ENCODE measurements around the gene CFD. TPM values are rescaled to one million over a fixed set of nuclear protein-coding genes. Genes with fewer than 3 reads are reported as not detected.

The CFD gene
- total RNA-seq, 2 experiments from 2014 or later: 2.3 to 2.9 TPM

DNA sequence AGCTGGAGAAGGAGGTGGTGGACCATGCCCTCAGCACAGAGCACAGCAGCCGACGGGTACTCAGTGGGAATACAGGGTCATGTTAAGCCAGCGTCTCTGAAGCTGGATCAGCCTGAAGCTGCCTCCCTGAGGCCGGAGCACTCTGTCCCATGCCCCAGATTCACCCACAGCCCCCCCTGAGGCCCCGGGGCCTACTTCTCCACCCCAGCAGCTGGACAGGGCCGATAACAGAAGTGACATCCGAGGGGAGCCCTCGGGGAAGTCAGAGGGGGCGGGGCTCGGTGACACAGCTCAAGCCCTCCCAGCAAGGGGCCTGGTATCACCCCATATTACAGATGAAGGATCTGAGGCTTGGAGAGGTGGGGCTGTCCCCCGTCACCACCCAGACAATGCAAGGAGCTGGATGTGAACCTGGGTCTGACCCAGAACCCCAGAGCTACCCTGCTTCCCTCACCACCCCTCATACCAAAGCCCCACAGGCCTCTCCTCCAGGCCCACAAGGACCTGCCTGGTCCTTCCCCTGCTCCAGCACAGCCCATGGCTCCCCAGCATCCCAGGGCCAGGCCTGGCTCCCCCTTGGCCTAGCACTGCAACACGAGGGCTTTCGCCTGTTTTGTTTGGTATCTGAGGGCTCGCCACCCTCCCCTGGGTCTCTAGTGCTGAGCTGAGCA is 47.9 kb downstream of the CFD start:
- ATAC-seq (ENCODE audit: poor library complexity) (no peak), DNase-seq (peak in 4 of 14 experiments; percentile 47 to 62 (median 53))
- H3K9me3 ChIP-seq (ENCODE audit: control insufficient read depth in 1 of 2, insufficient read depth in 1 of 2, low read length in 2 of 2): peaks cover 0 to 5% of the 10 kb centered on the region in 2 experiments
- Mint-ChIP-seq H3K36me3 (ENCODE audit: low read depth) (peaks cover 44% of the 10 kb centered on the region), H3K27ac (peak overlapping the region; percentile 100), H3K27me3 (no peaks in the 10 kb centered on the region), H3K9me3 (no peaks in the 10 kb centered on the region), H3K4me1 (ENCODE audit: low read depth) (peaks cover 56% of the 10 kb centered on the region), H3K4me3 (peak overlapping the region; percentile 71)
- H3K4me1 ChIP-seq (ENCODE audit: insufficient read depth, low read length): peaks cover 81% of the 10 kb centered on the region
- intact Hi-C loops (cut with DNase I, micrococcal nuclease): no loop called here
- peaks cover 10% of the 10 kb centered on the region for H3K36me3 ChIP-seq (ENCODE audit: insufficient read depth, low read length)
- peak overlapping the region; percentile 69 to 99 for H3K27ac ChIP-seq (ENCODE audit: low read depth in 1 of 2, low read length in 2 of 2)
- no peaks in the 10 kb centered on the region for H3K27me3 ChIP-seq (ENCODE audit: control insufficient read depth in 1 of 2, insufficient read depth in 2 of 2, low read length in 2 of 2)
- TF ChIP-seq, protein P1, sequence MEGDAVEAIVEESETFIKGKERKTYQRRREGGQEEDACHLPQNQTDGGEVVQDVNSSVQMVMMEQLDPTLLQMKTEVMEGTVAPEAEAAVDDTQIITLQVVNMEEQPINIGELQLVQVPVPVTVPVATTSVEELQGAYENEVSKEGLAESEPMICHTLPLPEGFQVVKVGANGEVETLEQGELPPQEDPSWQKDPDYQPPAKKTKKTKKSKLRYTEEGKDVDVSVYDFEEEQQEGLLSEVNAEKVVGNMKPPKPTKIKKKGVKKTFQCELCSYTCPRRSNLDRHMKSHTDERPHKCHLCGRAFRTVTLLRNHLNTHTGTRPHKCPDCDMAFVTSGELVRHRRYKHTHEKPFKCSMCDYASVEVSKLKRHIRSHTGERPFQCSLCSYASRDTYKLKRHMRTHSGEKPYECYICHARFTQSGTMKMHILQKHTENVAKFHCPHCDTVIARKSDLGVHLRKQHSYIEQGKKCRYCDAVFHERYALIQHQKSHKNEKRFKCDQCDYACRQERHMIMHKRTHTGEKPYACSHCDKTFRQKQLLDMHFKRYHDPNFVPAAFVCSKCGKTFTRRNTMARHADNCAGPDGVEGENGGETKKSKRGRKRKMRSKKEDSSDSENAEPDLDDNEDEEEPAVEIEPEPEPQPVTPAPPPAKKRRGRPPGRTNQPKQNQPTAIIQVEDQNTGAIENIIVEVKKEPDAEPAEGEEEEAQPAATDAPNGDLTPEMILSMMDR (IDR thresholded peaks at IDR 0.05): no peak
- H3K4me3 ChIP-seq (ENCODE audit: low read length): no peak overlapping the region
- CTCF ChIA-PET: interaction anchor here (1.5 kb wide), 1 partner anchor 77 kb away, joined by 5 read pairs; the partner anchor contains the start of gene WDR18
- POLR2A ChIA-PET: interaction anchor here (0.6 to 11.1 kb wide), 11 partner anchors 8 to 362 kb away, joined by 3 to 183 read pairs (median 5); partner anchors contain the start of genes ARHGAP45, CIRBP, KISS1R and MED16

DNA sequence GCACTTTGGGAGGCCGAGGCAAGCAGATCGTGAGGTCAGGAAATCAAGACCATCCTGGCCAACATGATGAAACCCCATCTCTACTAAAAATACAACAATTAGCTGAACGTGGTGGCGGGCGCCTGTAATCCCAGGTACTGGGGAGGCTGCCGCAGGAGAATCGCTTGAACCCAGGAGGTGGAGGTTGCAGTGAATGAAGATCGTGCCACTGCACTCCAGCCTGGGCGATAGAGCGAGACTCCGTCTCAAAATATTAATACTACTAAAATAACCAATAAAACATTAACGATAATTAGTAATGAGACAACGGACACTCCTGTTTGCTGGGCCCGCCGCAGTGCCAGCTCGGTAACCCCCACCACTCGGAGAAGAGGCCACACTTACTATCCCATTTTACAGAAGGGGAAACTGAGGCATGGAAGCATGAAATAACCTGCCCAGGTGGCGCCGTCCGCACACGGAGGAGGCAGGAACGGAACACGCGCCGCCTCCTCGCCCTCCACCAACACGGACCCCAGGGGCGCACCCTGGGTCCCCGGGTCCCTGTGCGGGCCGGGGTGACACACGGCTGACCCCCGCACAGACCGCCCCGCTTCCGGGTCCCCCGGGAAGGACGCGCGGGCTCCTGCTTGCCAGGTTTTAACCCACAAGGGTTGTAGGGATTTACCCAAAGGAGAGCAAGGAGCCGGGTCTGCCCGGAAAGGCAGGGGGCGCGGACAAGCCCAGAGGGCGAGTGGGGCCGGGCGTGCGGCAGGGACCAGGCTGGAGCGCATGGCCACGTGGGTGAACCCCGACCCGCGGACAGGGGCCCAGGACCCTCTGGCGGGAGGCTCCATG is 52.0 kb downstream of the CFD start:
- Histone ChIP-seq H3K4me3 (ENCODE audit: low read length) (peak overlapping the region; percentile 12), H3K36me3 (ENCODE audit: insufficient read depth, low read length) (peaks cover 2% of the 10 kb centered on the region), H3K9me3 (ENCODE audit: control insufficient read depth in 1 of 2, insufficient read depth in 1 of 2, low read length in 2 of 2) (peaks cover 0 to 5% of the 10 kb centered on the region in 2 experiments), H3K27me3 (ENCODE audit: control insufficient read depth in 1 of 2, insufficient read depth in 2 of 2, low read length in 2 of 2) (no peaks in the 10 kb centered on the region), H3K27ac (ENCODE audit: low read depth in 1 of 2, low read length in 2 of 2) (peak overlapping the region in 1 of 2 donors; percentile 72), H3K4me1 (ENCODE audit: insufficient read depth, low read length) (peaks cover 72% of the 10 kb centered on the region)
- Mint-ChIP-seq H3K27me3 (no peaks in the 10 kb centered on the region), H3K9me3 (no peaks in the 10 kb centered on the region), H3K27ac (peak overlapping the region; percentile 100), H3K36me3 (ENCODE audit: low read depth) (peaks cover 36% of the 10 kb centered on the region), H3K4me1 (ENCODE audit: low read depth) (peaks cover 42% of the 10 kb centered on the region), H3K4me3 (peak overlapping the region; percentile 94)
- TF ChIP-seq, protein P1 (IDR thresholded peaks at IDR 0.05): no peak
- ChIA-PET CTCF (no interaction called here), POLR2A (interaction anchor here (1.1 to 11.1 kb wide), 2 partner anchors 16 to 39 kb away, joined by 3 to 183 read pairs; partner anchors contain the start of genes MED16 and RNU6-9)
- no peak for DNase-seq
- ATAC-seq (ENCODE audit: poor library complexity): no peak
- intact Hi-C loops (cut with DNase I, micrococcal nuclease): no loop called here
